ENCODE measurements around the gene SLC26A6. TPM values are rescaled to one million over a fixed set of nuclear protein-coding genes. Genes with fewer than 3 reads are reported as not detected.

SLC26A6 gene
- total RNA-seq, 2 experiments from 2014 or later = 13.5 to 14.4 TPM

- Histone ChIP-seq H3K4me1 (ENCODE audit: insufficient read depth, low read length) (no peaks in the 10 kb centered on the region), H3K4me3 (ENCODE audit: low read length) (no peak overlapping the region), H3K27me3 (ENCODE audit: control insufficient read depth in 1 of 2, insufficient read depth in 2 of 2, low read length in 2 of 2) (no peaks in the 10 kb centered on the region), H3K27ac (ENCODE audit: low read depth in 1 of 2, low read length in 2 of 2) (no peak overlapping the region), H3K36me3 (ENCODE audit: insufficient read depth, low read length) (no peaks in the 10 kb centered on the region), H3K9me3 (ENCODE audit: control insufficient read depth in 1 of 2, insufficient read depth in 1 of 2, low read length in 2 of 2) (peaks cover 20 to 32% of the 10 kb centered on the region in 2 experiments)
- Mint-ChIP-seq H3K4me3 (no peak overlapping the region), H3K4me1 (ENCODE audit: low read depth) (no peaks in the 10 kb centered on the region), H3K36me3 (ENCODE audit: low read depth) (no peaks in the 10 kb centered on the region), H3K9me3 (no peaks in the 10 kb centered on the region), H3K27ac (no peak overlapping the region), H3K27me3 (no peaks in the 10 kb centered on the region)
- CTCF ChIA-PET = no interaction called here
- intact Hi-C loops (cut with DNase I, micrococcal nuclease) = no loop called here
- ATAC-seq (ENCODE audit: poor library complexity) = no peak
- no peak for TF ChIP-seq CTCF (IDR thresholded peaks at IDR 0.05)
- POLR2A ChIA-PET = no interaction called here
- DNase-seq = no peak
These were observed 17.7 kb downstream of the SLC26A6 start for GRCh38 chr3:48617559-48617958.

- peak in 2 of 14 experiments; percentile 39 to 55 for DNase-seq
- H3K9me3 Mint-ChIP-seq = no peaks in the 10 kb centered on the region
- Histone ChIP-seq H3K27me3 (ENCODE audit: control insufficient read depth in 1 of 2, insufficient read depth in 2 of 2, low read length in 2 of 2) (no peaks in the 10 kb centered on the region), H3K4me1 (ENCODE audit: insufficient read depth, low read length) (peaks cover 9% of the 10 kb centered on the region), H3K36me3 (ENCODE audit: insufficient read depth, low read length) (no peaks in the 10 kb centered on the region), H3K27ac (ENCODE audit: low read depth in 1 of 2, low read length in 2 of 2) (no peak overlapping the region), H3K9me3 (ENCODE audit: control insufficient read depth in 1 of 2, insufficient read depth in 1 of 2, low read length in 2 of 2) (peaks cover 17 to 20% of the 10 kb centered on the region in 2 experiments), H3K4me3 (ENCODE audit: low read length) (no peak overlapping the region)
- ChIA-PET CTCF (interaction anchor here (0.5 kb wide), 1 partner anchor 1153 kb away, joined by 3 read pairs; no protein-coding TSS in a partner anchor), POLR2A (no interaction called here)
- peak overlapping the region; percentile 67 for H3K4me3 Mint-ChIP-seq
- TF ChIP-seq CTCF (IDR thresholded peaks at IDR 0.05) = no peak
- intact Hi-C loops (cut with DNase I, micrococcal nuclease) = no loop called here
- H3K27ac Mint-ChIP-seq = no peak overlapping the region
- H3K36me3 Mint-ChIP-seq (ENCODE audit: low read depth) = peaks cover 5% of the 10 kb centered on the region
- ATAC-seq (ENCODE audit: poor library complexity) = no peak
- peaks cover 7% of the 10 kb centered on the region for H3K4me1 Mint-ChIP-seq (ENCODE audit: low read depth)
- H3K27me3 Mint-ChIP-seq = no peaks in the 10 kb centered on the region
These were observed 21.2 kb downstream of the SLC26A6 start for GRCh38 chr3:48614044-48614443.

- ATAC-seq (ENCODE audit: poor library complexity) (no peak), DNase-seq (no peak)
- POLR2A ChIA-PET = interaction anchor here (0.7 to 1.2 kb wide), 2 partner anchors 56 to 1191 kb away, joined by 3 to 4 read pairs; partner anchors contain the start of gene PFKFB4
- Histone ChIP-seq H3K27me3 (ENCODE audit: control insufficient read depth in 1 of 2, insufficient read depth in 2 of 2, low read length in 2 of 2) (no peaks in the 10 kb centered on the region), H3K9me3 (ENCODE audit: control insufficient read depth in 1 of 2, insufficient read depth in 1 of 2, low read length in 2 of 2) (peaks cover 4 to 8% of the 10 kb centered on the region in 2 experiments), H3K4me3 (ENCODE audit: low read length) (no peak overlapping the region), H3K27ac (ENCODE audit: low read depth in 1 of 2, low read length in 2 of 2) (no peak overlapping the region), H3K4me1 (ENCODE audit: insufficient read depth, low read length) (peaks cover 22% of the 10 kb centered on the region), H3K36me3 (ENCODE audit: insufficient read depth, low read length) (no peaks in the 10 kb centered on the region)
- Mint-ChIP-seq H3K27me3 (no peaks in the 10 kb centered on the region), H3K36me3 (ENCODE audit: low read depth) (peaks cover 21% of the 10 kb centered on the region), H3K4me1 (ENCODE audit: low read depth) (peaks cover 21% of the 10 kb centered on the region), H3K27ac (no peak overlapping the region), H3K9me3 (no peaks in the 10 kb centered on the region), H3K4me3 (peak overlapping the region; percentile 60)
- intact Hi-C loops (cut with DNase I, micrococcal nuclease) = no loop called here
- CTCF ChIA-PET = interaction anchor here (0.7 to 1.2 kb wide), 2 partner anchors 74 to 258 kb away, joined by 3 read pairs; partner anchors contain the start of gene NCKIPSD
- TF ChIP-seq CTCF (IDR thresholded peaks at IDR 0.05) = no peak
These were observed 23.0 kb downstream of the SLC26A6 start for GRCh38 chr3:48612309-48612708.

Data from CD4-positive, alpha-beta T cell (primary cell).